H1 (cell line): ENCODE data around the gene VMA21. TPM values are rescaled to one million over a fixed set of nuclear protein-coding genes. Genes with fewer than 3 reads are reported as not detected.

Source experiments
- CTCF ChIA-PET: fragments of 300-600 bp; sonication (Branson Sonifier 250); formaldehyde crosslinking; loops from one replicate; lab custom pipeline; 2021; ENCODE audit not compliant: partially characterized antibody; lab: Charles Lee
- POLR2A ChIA-PET: fragments of 300-600 bp; sonication (Branson Sonifier 250); formaldehyde crosslinking; loops from one replicate; lab custom pipeline; 2021; ENCODE audit warnings: inconsistent platforms; ENCODE audit not compliant: partially characterized antibody; lab: Charles Lee
- DNase-seq, 2 experiments: peaks; one replicate each; pipeline versions ENCODE4 v3.0.0 to v3.0.0-alpha.2; 2010 to 2022; ENCODE audit warnings: low spot score in 2 of 2, low read depth in 1 of 2, mixed read lengths in 1 of 2
- FAIRE-seq: peaks from 2 replicates; lab custom pipeline; 2011; peaks lifted over from hg19 to GRCh38; lab: Jason Lieb, UNC
- H2AFZ ChIP-seq: 2 replicates; pipeline ENCODE4 v1.8.1; 2012; ENCODE audit warnings: low read length, inconsistent platforms
- H2AK5ac ChIP-seq: 2 replicates; pipeline ENCODE4 v1.6.1; 2013; ENCODE audit warnings: low read depth, low read length
- H2BK120ac ChIP-seq: replicated peaks from 2 replicates; pipeline ENCODE3; 2013; ENCODE audit warnings: low read depth, low read length, inconsistent platforms
- H2BK12ac ChIP-seq: 2 replicates; pipeline ENCODE4 v1.6.1; 2013; ENCODE audit warnings: low read depth, low read length
- H2BK15ac ChIP-seq: 2 replicates; pipeline ENCODE4 v1.6.1; 2013; ENCODE audit warnings: low read length
- H2BK20ac ChIP-seq: 2 replicates; pipeline ENCODE4 v1.6.1; 2013; ENCODE audit warnings: low read length
- H2BK5ac ChIP-seq: 2 replicates; pipeline ENCODE4 v1.6.1; 2013; ENCODE audit warnings: low read depth, low read length
- H3K14ac ChIP-seq: 2 replicates; pipeline ENCODE4 v1.6.1; 2013; ENCODE audit warnings: inconsistent platforms; ENCODE audit not compliant: insufficient read length
- H3K18ac ChIP-seq: 2 replicates; pipeline ENCODE4 v1.6.1; 2013; ENCODE audit warnings: low read length; ENCODE audit errors: extremely low read depth
- H3K23ac ChIP-seq: 2 replicates; pipeline ENCODE4 v1.6.1; 2013; ENCODE audit warnings: inconsistent platforms; ENCODE audit not compliant: insufficient read length
- H3K23me2 ChIP-seq: 2 replicates; pipeline ENCODE4 v1.6.1; 2013; ENCODE audit warnings: low read depth, low read length
- H3K27ac ChIP-seq: 2 replicates; pipeline ENCODE4 v1.6.1; 2011; ENCODE audit warnings: low read depth, low read length, inconsistent platforms
- H3K27me3 ChIP-seq, 4 experiments: replicated peaks in 1 of 4; 1 replicate in 1 of 4; 2 replicates in 3 of 4; pipeline versions ENCODE4 v1.6.1 to v1.8.1; 2011 to 2013; ENCODE audit warnings: low read length in 3 of 4, mild to moderate bottlenecking in 3 of 4, inconsistent platforms in 2 of 4, mixed read lengths in 2 of 4, moderate library complexity in 1 of 4; ENCODE audit not compliant: control insufficient read depth in 3 of 4, insufficient read depth in 3 of 4; ENCODE audit errors: extremely low read depth in 1 of 4
- H3K36me3 ChIP-seq, 4 experiments: 2 replicates each; pipeline versions ENCODE4 v1.6.1 to v1.8.1; 2011 to 2013; ENCODE audit warnings: mild to moderate bottlenecking in 4 of 4, low read length in 3 of 4, moderate library complexity in 2 of 4, control low read depth in 1 of 4, inconsistent platforms in 1 of 4; ENCODE audit not compliant: insufficient read depth in 4 of 4, control insufficient read depth in 2 of 4
- H3K4ac ChIP-seq: replicated peaks from 2 replicates; pipeline ENCODE3; 2013; ENCODE audit warnings: low read length, low read depth, mixed read lengths, inconsistent platforms; ENCODE audit not compliant: insufficient read length
- H3K4me1 ChIP-seq, 4 experiments: replicated peaks in 1 of 4; 1 replicate in 1 of 4; 2 replicates in 3 of 4; pipeline versions ENCODE4 v1.6.1 to v1.8.1; 2011 to 2013; ENCODE audit warnings: low read length in 3 of 4, inconsistent platforms in 2 of 4, mixed read lengths in 1 of 4; ENCODE audit not compliant: insufficient read depth in 4 of 4, control insufficient read depth in 3 of 4
- H3K4me2 ChIP-seq, 2 experiments: 2 replicates each; pipeline versions ENCODE4 v1.6.1 to v1.8.1; 2011 to 2013; ENCODE audit warnings: low read depth in 2 of 2, low read length in 2 of 2, control low read depth in 1 of 2, inconsistent platforms in 1 of 2, mild to moderate bottlenecking in 1 of 2; ENCODE audit not compliant: insufficient read depth in 1 of 2
- H3K4me3 ChIP-seq, 4 experiments: fragments of 200-600, 300-600 bp in 1 of 4; sonication (generic), shearing (Covaris generic), sonication (Bioruptor Twin) in 1 of 4; 2 replicates each; pipeline versions ENCODE4 v1.5.1 to v1.8.1; 2011 to 2016; ENCODE audit warnings: low read length in 4 of 4, low read depth in 3 of 4, control low read depth in 2 of 4, inconsistent platforms in 2 of 4, mild to moderate bottlenecking in 2 of 4, mixed read lengths in 1 of 4, moderate library complexity in 1 of 4; ENCODE audit not compliant: insufficient read depth in 2 of 4; ENCODE audit errors: extremely low read depth in 1 of 4
- H3K56ac ChIP-seq: replicated peaks from 2 replicates; pipeline ENCODE3; 2013; ENCODE audit warnings: low read depth, mild to moderate bottlenecking, mixed read lengths, low read length, inconsistent platforms; ENCODE audit not compliant: insufficient read length
- H3K79me1 ChIP-seq: 2 replicates; pipeline ENCODE4 v1.6.1; 2013; ENCODE audit warnings: low read depth, low read length, control low read depth
- H3K79me2 ChIP-seq, 2 experiments: 2 replicates each; pipeline versions ENCODE4 v1.6.1 to v1.8.1; 2012 to 2013; ENCODE audit warnings: low read length in 2 of 2, mild to moderate bottlenecking in 2 of 2, inconsistent platforms in 1 of 2; ENCODE audit not compliant: insufficient read depth in 2 of 2, control insufficient read depth in 1 of 2
- H3K9ac ChIP-seq, 4 experiments: replicated peaks in 1 of 4; 1 replicate in 1 of 4; 2 replicates in 3 of 4; pipeline versions ENCODE4 v1.6.1 to v1.8.1; 2011 to 2013; ENCODE audit warnings: low read depth in 3 of 4, low read length in 3 of 4, control low read depth in 2 of 4, mild to moderate bottlenecking in 2 of 4, moderate library complexity in 2 of 4, inconsistent platforms in 1 of 4; ENCODE audit errors: extremely low read depth in 1 of 4
- H3K9me3 ChIP-seq, 2 experiments: 2 replicates each; pipeline versions ENCODE4 v1.6.1 to v1.8.1; 2012 to 2013; ENCODE audit warnings: mild to moderate bottlenecking in 2 of 2, moderate library complexity in 2 of 2, control low read depth in 1 of 2, inconsistent platforms in 1 of 2, low read depth in 1 of 2, low read length in 1 of 2, mixed read lengths in 1 of 2; ENCODE audit not compliant: insufficient read depth in 2 of 2
- H4K20me1 ChIP-seq, 2 experiments: replicated peaks in 1 of 2; 2 replicates each; pipeline versions ENCODE3 to v1.8.1; 2011 to 2013; ENCODE audit warnings: inconsistent platforms in 2 of 2, low read length in 2 of 2, mild to moderate bottlenecking in 1 of 2; ENCODE audit not compliant: insufficient read depth in 2 of 2, control insufficient read depth in 1 of 2
- H4K5ac ChIP-seq: 2 replicates; pipeline ENCODE4 v1.6.1; 2013; ENCODE audit warnings: low read length, low read depth, mixed read lengths, inconsistent platforms; ENCODE audit not compliant: insufficient read length
- H4K8ac ChIP-seq: 2 replicates; pipeline ENCODE4 v1.8.0; 2013; ENCODE audit warnings: mild to moderate bottlenecking, moderate library complexity, low read length, inconsistent platforms; ENCODE audit not compliant: insufficient read depth; ENCODE audit errors: extremely low read depth
- H4K91ac ChIP-seq: replicated peaks from 2 replicates; pipeline ENCODE3; 2013; ENCODE audit warnings: low read length, mixed read lengths, inconsistent platforms; ENCODE audit not compliant: insufficient read length
- HDAC2 ChIP-seq, 2 experiments: fragments of 300-600 bp in 1 of 2; sonication (generic) in 1 of 2; IDR thresholded peaks; 2 replicates each; pipeline ENCODE4 v1.6.1; 2011 to 2012; ENCODE audit warnings: low read depth in 2 of 2, low read length in 2 of 2, mild to moderate bottlenecking in 2 of 2, moderate library complexity in 2 of 2, borderline replicate concordance in 1 of 2, inconsistent platforms in 1 of 2
- KDM4A ChIP-seq: IDR thresholded peaks from one replicate; pipeline ENCODE4 v1.7.1; 2012; ENCODE audit warnings: low read depth, mild to moderate bottlenecking, moderate library complexity, low read length, inconsistent platforms; ENCODE audit not compliant: severe bottlenecking
- RAD21 ChIP-seq, 2 experiments: IDR thresholded peaks in 1 of 2; conservative IDR thresholded peaks in 1 of 2; 2 replicates each; pipeline ENCODE4 v1.6.1; 2011; ENCODE audit warnings: low read depth in 2 of 2, low read length in 2 of 2, improper control_type of control experiment in 1 of 2, inconsistent platforms in 1 of 2, mild to moderate bottlenecking in 1 of 2, moderate library complexity in 1 of 2
- SUZ12 ChIP-seq: fragments of 200-600 bp; sonication (generic); IDR thresholded peaks from 2 replicates; pipeline ENCODE4 v1.6.1; 2012; ENCODE audit warnings: mild to moderate bottlenecking, inconsistent platforms, low read length, moderate library complexity, mixed read lengths
- WGBS, 2 experiments: shearing (Covaris generic) in 1 of 2; methylation state at CpG; one replicate each; pipeline versions ENCODE4 v1.1.6 to v1.1.7; 2013 to 2015; ENCODE audit warnings: low lambda C conversion rate in 2 of 2, mixed read lengths in 2 of 2, inconsistent platforms in 1 of 2, low coverage in 1 of 2, missing lambda C conversion rate in 1 of 2; ENCODE audit not compliant: insufficient replicate concordance in 2 of 2, insufficient coverage in 1 of 2, insufficient read length in 1 of 2; ENCODE audit errors: extremely low coverage in 1 of 2, missing lambda C conversion rate in 1 of 2; 5-methylcytosine and 5-hydroxymethylcytosine counted together
- polyA plus RNA-seq, 7 experiments: library from polyadenylated mRNA; depleted of rRNA in 3 of 7; stranded (reverse) in 5 of 7; unstranded in 2 of 7; fragments of >200 nt in 5 of 7; fragments of 200-250 nt in 2 of 7; gene quantifications; 1 replicate in 5 of 7; 2 replicates in 1 of 7; 4 replicates in 1 of 7; pipeline versions ENCODE4 v1.2.1 to v1.2.3, GENCODE V29; 2011 to 2013; ENCODE audit warnings: missing spikeins in 2 of 7, mixed read lengths in 2 of 7
- total RNA-seq: library from RNA; stranded (reverse); fragmentation: NEBNext Ultra II Directional; extraction: Animal tissue kit (Norgen Biotek cat#: 25700); gene quantifications from 2 replicates; pipeline ENCODE4 v1.2.1, GENCODE V29; 2021
- TF ChIP-seq, protein P1 (sequence below), 3 experiments: IDR thresholded peaks; 1 replicate in 2 of 3; 2 replicates in 1 of 3; pipeline versions ENCODE4 v1.5.1 to v1.6.1; 2011; ENCODE audit warnings: low read length in 3 of 3, mild to moderate bottlenecking in 3 of 3, inconsistent platforms in 2 of 3, low read depth in 1 of 3, moderate library complexity in 1 of 3; ENCODE audit not compliant: insufficient read depth in 1 of 3; ENCODE audit errors: control extremely low read depth in 1 of 3

VMA21 gene
- total and polyA plus RNA-seq, 2 of the 8 experiments (the other 6 are each of a cell fraction or from before 2014, with no cell fraction given): 25.8 to 65.4 TPM

GRCh38 chrX:151359931-151360871, 36.8 kb upstream of the VMA21 start:
- Histone ChIP-seq H4K91ac (no peak overlapping the region), H3K14ac (no peak overlapping the region), H3K4me2 (peak overlapping the region; percentile 7 to 71; a peak in 3 of 4 replicates), H3K4me3 (peak overlapping the region in 2 of 4 experiments; percentile 9 to 48; a peak in 4 of 8 replicates), H4K20me1 (no peaks in the 10 kb centered on the region), H3K56ac (no peak overlapping the region), H3K9ac (no peak overlapping the region), H2BK120ac (no peak overlapping the region), H2BK15ac (no peak overlapping the region), H3K4ac (no peak overlapping the region), H4K5ac (no peak overlapping the region), H2BK20ac (no peak overlapping the region), H2AFZ (no peak overlapping the region), H2AK5ac (no peak overlapping the region), H3K36me3 (no peaks in the 10 kb centered on the region), H3K27ac (no peak overlapping the region), H4K8ac (no peak overlapping the region), H2BK12ac (no peak overlapping the region), H3K18ac (no peak overlapping the region), H3K23ac (no peak overlapping the region), H3K79me1 (no peaks in the 10 kb centered on the region), H2BK5ac (no peak overlapping the region), H3K23me2 (no peaks in the 10 kb centered on the region), H3K79me2 (no peaks in the 10 kb centered on the region), H3K4me1 (peaks cover 0 to 5% (median 3%) of the 10 kb centered on the region in 4 experiments; a peak in 3 of 7 replicates), H3K27me3 (no peaks in the 10 kb centered on the region), H3K9me3 (no peaks in the 10 kb centered on the region)
- 22% methylated on average over 13 of the region's 25 CpGs; no CpG with 5 or more reads in 1 of the 2 experiments for WGBS, 2 experiments
- DNase-seq: peak in 1 of 2 experiments; percentile 79
- FAIRE-seq: no peak
- TF ChIP-seq RAD21 (IDR thresholded peaks at IDR 0.05 in 1 of 2, conservative IDR thresholded peaks at IDR 0.05 in 1 of 2; ENCODE audit: low read depth in 2 of 2, low read length in 2 of 2): peak; percentile 76 to 85
- no peak for TF ChIP-seq SUZ12
- peak; percentile 42 for TF ChIP-seq KDM4A
- TF ChIP-seq, protein P1, sequence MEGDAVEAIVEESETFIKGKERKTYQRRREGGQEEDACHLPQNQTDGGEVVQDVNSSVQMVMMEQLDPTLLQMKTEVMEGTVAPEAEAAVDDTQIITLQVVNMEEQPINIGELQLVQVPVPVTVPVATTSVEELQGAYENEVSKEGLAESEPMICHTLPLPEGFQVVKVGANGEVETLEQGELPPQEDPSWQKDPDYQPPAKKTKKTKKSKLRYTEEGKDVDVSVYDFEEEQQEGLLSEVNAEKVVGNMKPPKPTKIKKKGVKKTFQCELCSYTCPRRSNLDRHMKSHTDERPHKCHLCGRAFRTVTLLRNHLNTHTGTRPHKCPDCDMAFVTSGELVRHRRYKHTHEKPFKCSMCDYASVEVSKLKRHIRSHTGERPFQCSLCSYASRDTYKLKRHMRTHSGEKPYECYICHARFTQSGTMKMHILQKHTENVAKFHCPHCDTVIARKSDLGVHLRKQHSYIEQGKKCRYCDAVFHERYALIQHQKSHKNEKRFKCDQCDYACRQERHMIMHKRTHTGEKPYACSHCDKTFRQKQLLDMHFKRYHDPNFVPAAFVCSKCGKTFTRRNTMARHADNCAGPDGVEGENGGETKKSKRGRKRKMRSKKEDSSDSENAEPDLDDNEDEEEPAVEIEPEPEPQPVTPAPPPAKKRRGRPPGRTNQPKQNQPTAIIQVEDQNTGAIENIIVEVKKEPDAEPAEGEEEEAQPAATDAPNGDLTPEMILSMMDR (IDR thresholded peaks at IDR 0.05; ENCODE audit: control extremely low read depth in 1 of 3, insufficient read depth in 1 of 3, low read depth in 1 of 3, low read length in 3 of 3): peak; percentile 59 to 63 (median 63)
- TF ChIP-seq HDAC2 (IDR thresholded peaks at IDR 0.05; ENCODE audit: borderline replicate concordance in 1 of 2, low read depth in 2 of 2, low read length in 2 of 2): no peak
- ChIA-PET CTCF (interaction anchor here (0.6 to 2.4 kb wide), 25 partner anchors 10 to 588 kb away, joined by 3 to 13 read pairs (median 4); partner anchors contain the start of gene GPR50), POLR2A (no interaction called here)
